ENCODE measurements around the gene MDM4.

MDM4 gene

GRCh38 chr1:204575221-204576190, 59.3 kb downstream of the MDM4 start:
- in situ Hi-C loops (cut with MboI; ENCODE audit: low sequenced_read_pairs) = no loop called here

GRCh38 chr1:204576422-204576821, 60.2 kb downstream of the MDM4 start:
- in situ Hi-C loops (cut with MboI; ENCODE audit: low sequenced_read_pairs) = no loop called here

DNA sequence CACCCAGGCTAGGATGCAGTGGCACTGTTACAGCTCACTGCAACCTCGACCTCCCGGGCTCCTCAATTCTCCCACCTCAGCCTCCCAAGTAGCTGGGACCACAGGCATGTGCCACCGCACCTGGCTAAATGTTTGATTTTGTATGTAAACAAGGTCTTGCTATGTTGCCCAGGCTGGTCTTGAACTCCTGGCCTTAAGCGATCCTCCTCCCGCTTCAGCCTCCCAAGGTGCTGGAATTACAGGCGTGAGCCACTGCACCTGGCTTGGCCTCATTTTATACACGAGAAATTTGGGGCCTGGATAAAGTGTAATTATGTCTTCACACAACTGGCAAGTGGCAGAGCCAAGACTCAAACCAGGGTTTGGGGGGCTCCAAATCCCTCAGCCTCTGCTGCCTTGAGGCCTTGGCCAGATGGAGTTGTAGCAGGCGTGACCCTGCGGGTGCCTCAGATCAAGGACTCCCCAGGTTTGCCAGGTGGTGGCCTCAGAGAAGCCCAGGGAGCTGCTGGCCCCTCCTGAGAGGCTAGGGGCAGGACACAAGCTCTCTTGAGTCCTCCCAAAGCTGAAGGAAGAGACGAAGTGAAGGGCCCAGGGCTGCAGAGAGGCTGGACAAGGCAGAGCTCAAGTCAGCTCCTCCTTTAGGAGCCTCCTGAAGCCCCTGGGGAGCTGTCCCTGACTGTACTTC, 61.7 kb downstream of the MDM4 start:
- in situ Hi-C loops (cut with MboI; ENCODE audit: low sequenced_read_pairs) = no loop called here

GRCh38 chr1:204578867-204579664, 62.9 kb downstream of the MDM4 start:
- in situ Hi-C loops (cut with MboI; ENCODE audit: low sequenced_read_pairs) = no loop called here

GRCh38 chr1:204579681-204580080, 63.5 kb downstream of the MDM4 start:
- in situ Hi-C loops (cut with MboI; ENCODE audit: low sequenced_read_pairs) = no loop called here

DNA sequence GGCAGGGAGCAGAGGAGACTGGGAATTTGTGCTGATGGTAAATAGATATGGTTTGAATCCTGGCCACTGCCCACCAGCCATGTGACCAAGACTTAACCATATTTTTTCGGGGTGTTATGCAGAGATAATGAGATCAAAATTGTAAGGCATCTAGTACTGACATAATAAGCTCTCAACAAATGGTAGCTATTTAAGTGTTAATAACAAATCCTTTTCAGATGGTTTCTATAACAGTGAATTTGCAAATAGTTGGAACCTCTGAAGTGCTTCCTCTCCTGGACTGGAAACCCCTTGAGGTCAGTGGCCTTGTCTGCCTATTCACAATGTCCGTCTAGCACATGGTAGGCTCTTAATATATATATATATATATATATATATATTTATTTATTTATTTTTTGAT, 64.7 kb downstream of the MDM4 start:
- in situ Hi-C loops (cut with MboI; ENCODE audit: low sequenced_read_pairs) = no loop called here

GRCh38 chr1:204581759-204582158, 65.6 kb downstream of the MDM4 start:
- in situ Hi-C loops (cut with MboI; ENCODE audit: low sequenced_read_pairs) = no loop called here

GRCh38 chr1:204583909-204584632, 67.9 kb downstream of the MDM4 start:
- in situ Hi-C loops (cut with MboI; ENCODE audit: low sequenced_read_pairs) = no loop called here

GRCh38 chr1:204584699-204585372, 68.6 kb downstream of the MDM4 start:
- in situ Hi-C loops (cut with MboI; ENCODE audit: low sequenced_read_pairs) = no loop called here

DNA sequence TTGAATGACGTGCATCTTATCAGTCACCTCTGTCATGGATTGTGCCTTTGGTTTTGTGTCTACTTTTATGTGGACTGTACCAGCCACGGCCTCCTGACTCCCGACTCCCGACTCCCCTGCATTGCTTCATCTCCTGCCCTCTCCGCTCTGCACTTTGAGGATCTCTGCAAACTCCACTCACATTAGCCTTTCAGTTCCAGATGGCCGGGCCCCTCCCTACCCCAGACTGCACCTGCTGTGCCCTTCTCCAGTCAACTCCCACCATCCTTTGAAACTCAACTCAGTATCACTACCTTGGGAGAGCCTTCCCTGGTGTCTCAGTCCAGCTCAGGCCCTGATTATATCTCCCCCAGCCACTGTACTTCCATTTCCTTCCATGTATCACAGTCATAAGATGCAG, 71.4 kb downstream of the MDM4 start:
- in situ Hi-C loops (cut with MboI; ENCODE audit: low sequenced_read_pairs) = no loop called here

DNA sequence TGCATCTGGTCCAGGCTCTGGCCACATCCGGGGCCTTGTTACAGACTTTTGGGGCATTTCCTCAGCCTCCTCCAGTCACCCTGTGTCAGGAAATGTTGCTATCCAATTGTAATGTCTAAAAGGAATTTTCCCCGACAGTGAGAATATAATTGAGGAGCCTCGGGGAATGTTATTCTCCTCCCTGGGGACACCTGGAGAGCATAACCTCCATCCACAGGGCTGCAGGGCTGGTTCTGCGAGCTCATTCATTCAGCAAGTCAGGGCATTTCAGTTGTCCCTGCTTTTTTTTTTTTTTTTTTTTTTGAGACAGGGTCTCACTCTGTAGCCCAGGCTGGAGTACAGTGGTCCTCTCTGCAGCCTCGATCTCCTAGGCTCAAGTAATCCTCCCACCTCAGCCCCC, 72.6 kb downstream of the MDM4 start:
- in situ Hi-C loops (cut with MboI; ENCODE audit: low sequenced_read_pairs) = no loop called here

GRCh38 chr1:204589409-204590038, 73.3 kb downstream of the MDM4 start:
- in situ Hi-C loops (cut with MboI; ENCODE audit: low sequenced_read_pairs) = no loop called here

DNA sequence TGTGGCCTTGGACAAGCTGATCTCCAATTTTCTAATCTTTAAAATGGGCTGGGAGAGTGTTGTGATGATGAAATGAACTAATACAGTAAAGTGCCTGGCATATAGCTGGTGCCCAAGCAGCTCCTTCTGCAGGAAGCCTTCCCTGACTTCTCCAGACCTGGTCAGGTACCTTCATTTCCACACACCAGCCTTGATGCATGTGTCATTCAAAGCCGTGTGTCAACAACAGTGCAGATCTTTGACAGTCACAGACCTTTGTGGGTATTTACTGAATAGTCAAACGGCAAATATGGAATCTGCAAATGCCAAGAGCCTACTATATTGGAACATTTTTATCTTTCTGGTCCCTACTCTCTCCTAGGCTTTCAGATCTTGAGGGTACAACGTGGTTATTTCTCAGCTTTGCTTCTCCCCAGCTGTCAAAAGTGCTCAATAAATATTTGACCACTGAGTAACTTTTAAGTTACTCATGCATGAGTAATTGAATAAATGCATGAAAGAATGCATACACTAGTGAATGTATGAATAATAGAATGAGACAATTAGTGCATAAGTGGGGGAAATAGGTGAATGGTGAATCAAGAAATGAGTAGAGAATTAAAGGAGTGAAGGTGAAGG, 75.4 kb downstream of the MDM4 start:
- in situ Hi-C loops (cut with MboI; ENCODE audit: low sequenced_read_pairs) = no loop called here

DNA sequence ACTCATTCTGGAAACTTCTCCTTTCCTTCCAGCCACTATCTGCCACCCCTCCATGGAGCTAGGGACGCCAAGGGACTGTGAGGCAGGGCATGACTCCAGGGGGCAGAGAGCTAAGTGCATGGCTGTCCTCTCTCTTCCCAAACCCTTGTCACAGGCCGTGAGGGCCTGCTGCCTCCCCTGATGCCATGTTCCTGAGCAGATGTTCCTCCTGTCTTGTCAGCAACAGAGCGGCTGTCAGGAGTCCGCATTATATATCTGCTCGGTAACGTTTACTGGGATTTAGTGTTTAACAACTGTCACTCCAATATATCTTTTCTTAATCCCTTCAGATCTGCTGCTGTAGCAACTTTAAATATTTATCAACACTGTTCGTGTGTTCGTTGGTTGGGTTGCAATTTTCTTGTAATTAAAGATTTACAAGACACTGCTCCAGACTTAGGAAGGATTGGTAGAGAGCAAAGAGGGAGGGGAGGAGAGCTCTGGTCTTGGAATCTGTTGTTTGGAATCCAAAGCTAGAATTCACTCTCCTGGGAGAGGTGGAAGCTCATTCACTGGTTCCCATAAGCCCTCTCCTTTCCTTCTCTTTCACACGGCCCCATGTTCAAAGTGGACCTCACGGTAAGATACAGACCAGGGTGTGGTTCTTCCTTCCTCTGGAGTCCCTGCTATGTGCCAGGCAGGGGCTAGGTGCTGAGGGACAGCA, 76.2 kb downstream of the MDM4 start:
- in situ Hi-C loops (cut with MboI; ENCODE audit: low sequenced_read_pairs) = no loop called here

GRCh38 chr1:204598319-204598969, 82.2 kb downstream of the MDM4 start:
- in situ Hi-C loops (cut with MboI; ENCODE audit: low sequenced_read_pairs) = no loop called here

DNA sequence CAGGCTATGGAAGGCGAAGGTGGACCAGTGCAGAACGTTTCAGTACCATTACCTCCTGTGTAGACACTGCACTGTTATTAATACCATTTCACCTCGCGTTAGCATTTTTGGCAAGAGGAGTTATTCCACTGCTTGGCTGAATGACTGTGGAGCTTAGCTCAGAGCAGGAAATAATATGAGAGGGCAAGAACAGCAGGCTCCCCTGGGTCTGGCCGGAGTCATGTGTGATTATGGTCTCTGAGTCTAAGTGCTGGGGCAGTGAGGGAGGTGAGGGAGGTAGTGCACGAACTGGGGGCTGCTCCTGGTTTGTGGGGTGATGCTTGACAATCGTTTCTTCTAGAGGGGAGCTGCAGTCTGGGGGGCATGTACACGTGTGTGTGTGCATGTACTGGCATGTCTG, 82.9 kb downstream of the MDM4 start:
- in situ Hi-C loops (cut with MboI; ENCODE audit: low sequenced_read_pairs) = no loop called here

- in situ Hi-C loops (cut with MboI; ENCODE audit: low sequenced_read_pairs) = no loop called here
These were observed 83.4 kb downstream of the MDM4 start for GRCh38 chr1:204599596-204599995.

- in situ Hi-C loops (cut with MboI; ENCODE audit: low sequenced_read_pairs) = no loop called here
These were observed 84.0 kb downstream of the MDM4 start for GRCh38 chr1:204600203-204600602.

Data from HL-60/S4 treated with phorbol 12-myristate 13-acetate at 8.2 ng/mL for 4 days and 3 days (cell line).